GM18868 (cell line): ENCODE measurements around the gene TRIP12.
A peak's percentile ranks its signal among the peaks of the same experiment; 100 is the strongest.
"Not testable (repeated sequence)": the region's sequence is repeated elsewhere in the genome, so short reads cannot be mapped to it uniquely, and the experiment has no call there.

Experiments used
- ATAC-seq: cut with Tn5 transposase; IDR thresholded peaks from one replicate; pipeline ENCODE4 v1.9.1; 2021; ENCODE audit warnings: mild to moderate bottlenecking, moderate library complexity; ENCODE audit not compliant: unreplicated experiment

The TRIP12 gene

DNA sequence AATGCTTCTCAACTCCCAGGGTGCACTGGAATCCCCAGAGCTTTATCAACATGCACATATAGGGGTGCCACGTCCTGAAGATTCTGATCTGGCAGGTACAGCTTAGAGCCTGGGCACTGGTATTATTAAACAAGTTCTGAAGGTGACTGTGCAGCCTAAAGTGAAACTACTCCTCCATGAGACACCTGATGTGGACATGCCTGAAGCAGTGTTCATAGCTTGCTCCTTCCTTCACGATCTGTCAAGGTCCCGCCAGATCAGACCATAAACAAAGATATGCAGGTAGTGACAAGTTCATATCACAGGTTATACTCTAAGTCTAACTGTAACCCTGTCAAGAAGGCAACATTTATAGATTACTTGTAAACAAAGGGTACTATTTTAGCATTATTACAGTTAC, 142.2 kb downstream of the TRIP12 start:
- no peak for ATAC-seq

DNA sequence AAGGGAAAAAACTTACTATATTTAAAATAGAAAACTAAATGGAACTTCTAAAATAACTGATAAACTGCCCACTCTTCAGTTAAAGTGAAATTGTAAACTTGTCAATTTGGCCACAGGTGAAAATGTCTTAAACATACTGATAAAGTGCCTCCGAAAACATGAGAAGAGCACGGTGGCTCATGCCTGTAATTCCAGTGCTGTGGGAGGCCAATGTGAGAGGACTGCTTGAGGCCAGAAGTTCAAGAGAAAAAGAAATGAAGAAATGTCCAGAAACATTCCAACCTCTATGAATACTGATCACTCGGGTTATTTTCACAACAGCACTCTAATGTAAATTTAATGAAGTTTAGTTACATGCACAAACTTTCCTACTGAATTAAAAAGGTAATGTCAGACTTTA, 144.1 kb downstream of the TRIP12 start:
- ATAC-seq: no peak

DNA sequence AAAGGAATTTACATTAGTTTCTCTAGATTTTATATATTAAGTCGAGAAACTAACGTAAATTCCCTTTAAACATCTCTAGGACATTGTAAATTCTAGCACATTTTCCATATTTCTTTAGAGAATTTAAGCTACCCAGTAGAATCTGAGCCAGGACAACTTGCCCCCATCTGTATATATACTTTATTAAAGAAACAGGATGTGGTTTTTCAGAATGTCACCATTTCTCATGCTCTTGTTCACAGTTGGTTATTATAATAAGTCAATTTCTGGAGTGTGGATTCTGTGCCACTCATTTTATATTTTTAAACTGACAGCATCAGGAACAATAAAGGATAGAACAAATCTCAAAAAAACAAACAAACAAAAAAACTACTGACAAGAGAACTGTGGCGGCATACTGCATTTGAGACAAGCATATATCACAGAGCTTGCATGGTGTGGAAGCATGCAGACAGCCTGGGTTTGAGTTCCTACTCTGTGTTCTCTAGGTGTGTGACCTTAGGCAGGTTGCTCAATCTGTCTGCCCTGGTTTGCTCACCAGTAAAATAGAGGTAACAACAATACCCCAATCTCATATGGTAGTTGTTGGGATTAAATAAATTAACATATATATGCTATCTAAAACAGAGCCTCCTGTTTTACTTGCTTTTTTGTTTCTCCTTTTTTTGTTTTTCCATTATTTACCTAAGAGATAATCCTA, 146.0 kb downstream of the TRIP12 start:
- peak; percentile 60 for ATAC-seq

- ATAC-seq: no peak
Measured at GRCh38 chr2:229774237-229774636, 147.6 kb downstream of the TRIP12 start.

GRCh38 chr2:229768235-229768634, 153.6 kb downstream of the TRIP12 start:
- no peak for ATAC-seq

DNA sequence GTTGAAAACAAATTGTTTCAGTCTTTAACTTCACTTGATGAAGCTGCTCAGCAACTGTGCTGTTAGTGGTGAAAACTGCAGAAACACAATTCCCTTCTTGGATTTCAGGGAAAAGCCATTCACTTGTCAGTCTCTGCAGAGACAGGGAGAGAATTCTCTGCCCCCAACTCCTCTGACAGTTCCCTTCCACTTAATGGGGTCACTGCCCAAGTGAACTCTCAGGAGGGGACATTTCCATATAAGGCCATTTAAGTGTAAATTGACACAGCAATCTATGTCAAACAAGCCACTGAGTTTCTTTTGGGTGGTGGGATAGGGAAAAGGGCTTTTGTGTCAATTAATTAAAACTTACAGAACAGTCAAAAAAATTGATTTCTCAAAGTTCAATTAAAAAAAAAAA, 156.1 kb downstream of the TRIP12 start:
- no peak for ATAC-seq

GRCh38 chr2:229761663-229762062, 160.1 kb downstream of the TRIP12 start:
- ATAC-seq: no peak

DNA sequence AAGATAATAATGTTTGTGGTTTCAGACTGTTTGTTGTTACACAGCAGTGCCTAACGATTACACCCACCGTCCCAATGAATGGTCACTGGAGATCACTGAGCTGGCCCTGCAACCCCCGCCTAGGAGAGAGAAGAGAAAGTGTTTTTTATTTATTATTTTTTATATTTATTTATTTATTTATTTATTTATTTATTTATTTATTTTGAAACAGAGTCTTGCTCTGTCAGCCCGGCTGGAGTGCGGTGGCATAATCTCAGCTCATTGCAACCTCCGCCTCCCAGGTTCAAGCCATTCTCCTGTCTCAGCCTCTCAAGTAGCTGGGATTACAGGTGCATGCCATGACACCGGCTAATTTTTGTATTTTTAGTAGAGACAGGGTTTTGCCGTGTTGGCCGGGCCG, 164.3 kb downstream of the TRIP12 start:
- not testable (repeated sequence) for ATAC-seq

DNA sequence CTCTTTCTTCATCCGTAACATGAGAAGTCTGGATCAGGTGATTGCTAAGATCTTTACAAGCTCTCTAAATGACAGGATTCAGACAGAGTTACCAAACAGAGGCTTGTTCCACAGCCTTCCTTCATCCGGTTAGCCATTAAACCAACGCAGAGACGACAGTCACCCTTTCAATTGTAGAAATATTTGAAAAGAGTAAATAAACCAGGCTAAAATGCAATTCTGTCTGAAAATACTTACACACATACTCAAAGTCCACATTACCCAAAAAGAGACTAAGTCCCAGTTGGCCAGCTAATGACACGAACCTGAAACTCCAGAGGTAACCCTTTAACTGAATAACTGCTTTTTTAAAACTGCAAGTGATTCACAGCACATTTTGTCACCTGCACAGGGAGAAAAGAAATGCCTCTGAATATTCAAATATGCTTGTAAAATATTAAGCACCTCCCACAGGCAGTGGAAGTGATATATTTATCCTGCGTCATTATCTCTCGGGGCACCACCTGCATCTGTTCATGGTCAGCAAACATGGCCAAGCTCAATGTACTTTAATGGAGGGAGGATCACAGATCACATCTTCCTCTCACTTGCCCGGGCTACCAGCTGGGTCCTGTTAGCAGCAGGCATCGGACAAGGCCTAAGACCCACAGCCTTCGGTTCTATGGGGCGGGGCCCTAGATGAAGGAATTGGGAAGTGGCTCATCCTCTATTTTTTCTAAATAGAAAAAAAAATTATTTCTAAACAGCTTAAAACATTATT, 168.7 kb downstream of the TRIP12 start:
- no peak for ATAC-seq

DNA sequence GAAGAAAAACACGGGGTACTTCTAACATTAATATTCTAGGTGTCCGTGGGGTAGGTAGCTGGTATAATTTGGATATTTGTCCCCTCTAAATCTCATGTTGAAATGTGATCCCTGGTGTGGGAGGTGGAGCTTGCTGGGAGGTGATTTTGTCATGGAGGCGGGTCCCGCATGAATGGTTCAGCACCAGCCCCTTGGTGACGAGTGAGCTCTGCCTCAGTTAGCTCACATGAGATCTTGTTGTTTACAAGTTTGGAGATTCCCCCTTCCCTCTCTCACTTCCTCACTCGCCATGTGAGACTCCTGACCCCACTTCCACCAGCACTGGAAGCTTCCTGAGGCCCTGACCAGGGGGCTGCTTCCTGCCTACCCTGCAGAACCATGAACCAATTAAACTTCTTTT, 172.0 kb downstream of the TRIP12 start:
- ATAC-seq: no peak

GRCh38 chr2:229748950-229749349, 172.9 kb downstream of the TRIP12 start:
- no peak for ATAC-seq

- not testable (repeated sequence) for ATAC-seq
Measured at GRCh38 chr2:229742691-229743090, 179.1 kb downstream of the TRIP12 start.

DNA sequence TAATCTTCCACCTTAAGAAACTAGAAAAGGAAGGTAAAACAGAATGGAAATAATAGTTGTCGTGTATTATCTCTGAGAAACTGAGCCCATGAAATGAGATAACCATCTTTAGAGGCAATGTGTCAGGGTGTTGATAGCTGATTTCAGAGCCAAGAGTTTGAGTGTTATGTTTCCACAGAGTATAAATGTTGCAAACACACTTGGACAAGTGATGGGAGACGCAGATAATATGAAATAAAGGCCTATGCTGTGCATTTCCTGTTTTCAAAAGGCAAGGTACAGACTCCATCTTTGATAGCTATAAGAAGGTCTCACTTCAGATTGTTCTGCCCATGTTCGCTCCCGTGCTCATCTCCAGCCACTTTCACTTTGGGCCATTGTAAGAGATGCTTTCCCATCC, 181.5 kb downstream of the TRIP12 start:
- ATAC-seq: no peak

DNA sequence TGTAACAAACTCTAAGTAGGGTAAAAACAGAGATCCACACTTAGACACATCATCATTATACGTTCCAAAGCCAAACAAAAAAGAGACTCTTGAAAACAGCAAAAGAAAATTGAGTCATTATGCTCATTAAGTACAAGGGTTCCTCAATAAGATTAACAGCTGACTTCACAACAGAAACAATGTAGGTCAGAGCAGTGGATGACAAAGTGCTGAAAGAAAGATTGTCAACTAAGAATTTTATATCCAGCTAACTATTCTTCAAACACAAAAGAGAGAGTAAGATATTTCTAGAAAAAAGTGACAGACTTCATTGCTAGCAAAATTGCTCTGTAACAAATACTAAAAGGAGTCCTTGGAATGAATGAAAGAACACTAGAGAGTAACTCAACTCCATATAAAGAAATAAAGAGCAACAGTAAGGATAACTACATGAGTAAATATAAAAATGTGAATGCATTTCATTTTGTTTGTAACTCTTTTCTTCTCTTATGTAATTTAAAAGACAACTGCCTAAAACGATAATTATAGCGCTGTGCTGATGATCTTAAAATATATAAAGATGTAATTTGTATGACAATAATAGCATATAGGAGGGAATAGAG, 183.7 kb downstream of the TRIP12 start:
- no peak for ATAC-seq

- no peak for ATAC-seq
Measured at GRCh38 chr2:229734410-229734809, 187.4 kb downstream of the TRIP12 start.

DNA sequence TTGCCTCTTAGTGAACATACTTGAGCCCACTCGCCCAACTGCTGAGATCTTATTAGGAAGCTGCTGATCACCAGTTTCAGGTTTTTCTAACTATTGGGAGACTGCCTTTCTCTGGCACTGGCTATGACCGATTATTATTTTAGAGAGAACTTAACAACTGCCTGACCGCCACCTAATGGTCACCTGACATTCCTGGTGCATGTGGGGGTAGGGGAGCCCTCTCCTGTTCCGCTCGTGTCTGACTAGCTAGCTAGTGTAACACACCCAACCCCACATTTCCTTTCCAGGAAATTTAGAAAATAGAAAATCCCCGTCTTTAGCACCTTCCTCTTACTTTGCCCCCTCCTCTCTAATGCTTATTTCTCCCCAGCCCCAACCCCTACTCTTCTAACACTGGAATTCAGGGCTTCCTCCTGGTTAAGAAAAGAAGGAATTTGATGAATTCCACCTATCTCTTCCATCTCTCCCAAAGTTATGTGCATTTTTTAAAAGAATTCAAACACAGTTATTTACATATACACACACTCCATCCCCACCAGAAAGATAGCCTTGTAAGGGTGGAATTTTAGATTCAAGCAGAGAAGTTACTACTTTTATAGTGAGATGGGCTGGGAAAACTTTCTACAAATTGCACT, 188.1 kb downstream of the TRIP12 start:
- ATAC-seq: no peak

GRCh38 chr2:229732897-229733296, 188.9 kb downstream of the TRIP12 start:
- ATAC-seq: no peak

DNA sequence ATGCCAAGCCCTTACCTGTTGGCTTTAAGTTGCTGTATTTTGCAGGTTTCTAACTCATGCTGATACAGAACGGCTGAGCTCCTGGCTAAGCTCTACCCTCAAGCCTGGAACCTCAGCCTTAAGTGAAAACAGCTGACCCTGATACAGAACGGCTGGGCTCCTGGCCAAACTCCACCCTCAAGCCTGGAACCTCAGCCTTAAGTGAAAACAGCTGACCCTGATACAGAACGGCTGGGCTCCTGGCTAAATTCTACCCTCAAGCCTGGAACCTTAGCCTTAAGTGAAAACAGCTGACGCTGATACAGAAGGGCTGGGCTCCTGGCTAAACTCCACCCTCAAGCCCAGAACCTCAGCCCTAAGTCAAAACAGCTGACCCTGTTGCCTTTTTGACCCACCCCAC, 189.9 kb downstream of the TRIP12 start:
- no peak for ATAC-seq

DNA sequence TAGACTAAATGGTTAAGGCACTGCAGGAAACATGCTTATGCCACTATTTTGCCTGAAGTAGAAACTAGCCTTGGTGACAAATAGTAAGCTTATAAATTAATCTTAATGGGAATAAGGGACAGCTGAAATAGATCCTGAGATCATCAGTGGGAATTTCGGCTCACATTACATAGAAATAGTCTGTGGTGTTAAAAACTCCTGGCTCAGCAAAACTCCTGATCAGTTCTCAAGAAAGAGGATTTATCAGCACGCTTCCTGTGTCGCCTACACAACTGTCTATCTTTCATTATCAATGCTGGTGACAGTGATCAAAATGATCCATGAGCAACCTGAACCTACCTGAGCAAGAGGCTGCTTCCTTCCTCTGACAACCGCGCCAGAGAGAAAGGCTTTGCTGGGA, 190.4 kb downstream of the TRIP12 start:
- no peak for ATAC-seq

DNA sequence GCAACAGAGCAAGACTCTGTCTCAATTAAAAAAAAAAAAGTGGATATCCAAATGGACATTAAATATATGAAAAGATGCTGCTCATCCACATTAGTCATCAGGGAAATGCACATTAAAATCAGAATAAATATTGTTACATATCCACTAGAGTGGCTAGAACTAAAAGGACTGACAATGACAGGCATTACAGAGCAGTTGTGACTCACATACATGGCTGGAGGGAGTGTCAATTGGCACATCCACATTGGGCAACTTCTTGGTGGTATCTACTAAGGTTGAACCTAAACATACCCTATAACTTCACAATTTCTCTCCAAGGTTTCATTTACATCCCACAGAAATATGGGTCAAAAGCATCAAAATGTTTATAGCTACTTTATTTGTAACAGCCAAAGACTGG, 193.4 kb downstream of the TRIP12 start:
- ATAC-seq: no peak

GRCh38 chr2:229726643-229727042, 195.2 kb downstream of the TRIP12 start:
- ATAC-seq: no peak
